COR-L47 (cell line): ENCODE results near the gene GBE1.
A peak's percentile ranks its signal among the peaks of the same experiment; 100 is the strongest.
"Not testable (repeated sequence)": the region's sequence is repeated elsewhere in the genome, so short reads cannot be mapped to it uniquely, and the experiment has no call there.

Source experiments
- DNase-seq: peaks from one replicate; lab custom pipeline; 2025; lab: John Stamatoyannopoulos, UW

The GBE1 gene

DNA sequence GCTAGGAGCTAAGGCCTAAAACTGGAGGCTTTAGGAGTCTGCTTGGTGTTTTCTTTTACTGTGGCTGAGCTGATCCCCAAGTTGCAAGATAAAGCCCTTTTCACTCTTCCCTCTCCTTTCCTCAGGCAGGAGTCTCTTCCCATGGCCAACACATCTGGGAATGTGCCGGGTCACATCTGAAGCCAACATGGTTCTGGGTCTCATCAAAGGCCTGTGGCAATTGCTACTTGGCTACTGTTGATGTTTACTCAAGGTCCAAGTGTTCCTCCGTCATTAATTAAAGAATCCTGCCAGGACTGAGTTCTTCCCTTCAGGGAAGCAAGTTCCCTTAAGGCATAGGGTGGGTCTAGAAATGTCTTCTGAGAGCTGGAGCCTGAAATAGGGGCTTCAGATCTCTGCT is 230.2 kb downstream of the GBE1 start:
- DNase-seq, result no peak

DNA sequence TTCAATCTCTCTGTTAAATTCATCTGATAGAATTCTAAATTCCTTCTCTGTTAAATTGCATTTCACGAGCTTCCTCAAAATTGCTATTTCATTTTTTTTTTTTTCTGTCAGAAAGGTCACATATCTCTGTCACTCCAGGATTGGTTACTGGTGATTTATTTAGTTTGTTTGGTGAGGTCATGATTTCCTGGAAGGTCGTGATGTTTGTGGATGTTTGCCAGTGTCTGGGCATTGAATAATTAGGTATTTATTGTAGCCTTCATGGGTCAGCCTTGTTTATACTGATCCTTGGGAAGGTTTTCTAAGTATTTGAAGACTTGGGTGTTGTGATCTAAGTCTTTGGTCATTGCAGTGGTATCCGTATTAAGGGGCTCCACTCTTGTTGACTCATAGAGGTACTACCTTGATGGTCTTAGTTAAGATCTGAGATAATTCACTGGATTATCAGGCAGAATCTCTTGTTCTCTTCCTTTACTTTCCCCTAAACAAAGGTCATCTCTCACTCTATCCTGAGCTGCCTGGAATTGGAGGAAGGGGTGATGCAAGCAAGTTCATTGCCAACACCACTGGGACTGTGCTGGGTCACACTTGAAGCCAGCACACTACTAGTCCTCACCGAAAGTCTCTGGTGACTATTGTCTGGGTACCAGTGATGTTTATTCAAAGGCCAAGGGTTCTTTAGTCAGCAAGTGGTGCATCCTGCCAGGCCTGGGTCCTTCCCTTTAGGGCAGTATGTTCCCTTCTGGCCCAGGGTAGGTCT is 231.1 kb downstream of the GBE1 start:
- no peak for DNase-seq

DNA sequence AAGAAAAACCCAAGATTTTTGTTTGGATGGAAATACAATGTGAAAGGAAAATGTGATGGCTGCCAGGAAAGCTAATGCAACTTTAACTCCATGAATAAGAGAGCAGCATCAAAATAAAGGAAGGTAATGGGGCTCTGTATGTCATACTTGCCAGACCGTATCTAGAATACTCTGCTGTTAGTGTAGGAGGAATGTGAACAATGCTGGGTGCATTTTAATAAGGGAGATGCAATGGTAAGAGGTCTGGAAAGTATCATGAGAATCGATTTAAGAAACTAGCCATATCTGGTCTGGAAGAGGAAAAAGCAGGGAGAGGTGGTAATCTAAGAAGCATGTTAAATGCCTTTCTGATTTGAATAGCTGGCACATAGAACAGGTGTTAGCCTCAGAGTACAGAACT is 239.6 kb downstream of the GBE1 start:
- DNase-seq, result no peak

- no peak for DNase-seq
Measured at GRCh38 chr3:81518945-81519344, 242.5 kb downstream of the GBE1 start.

GRCh38 chr3:81516042-81516441 is 245.4 kb downstream of the GBE1 start:
- DNase-seq, result no peak

- no peak for DNase-seq
Measured at GRCh38 chr3:81513591-81513990, 247.9 kb downstream of the GBE1 start.

- no peak for DNase-seq
Measured at GRCh38 chr3:81503026-81503425, 258.4 kb downstream of the GBE1 start.

DNA sequence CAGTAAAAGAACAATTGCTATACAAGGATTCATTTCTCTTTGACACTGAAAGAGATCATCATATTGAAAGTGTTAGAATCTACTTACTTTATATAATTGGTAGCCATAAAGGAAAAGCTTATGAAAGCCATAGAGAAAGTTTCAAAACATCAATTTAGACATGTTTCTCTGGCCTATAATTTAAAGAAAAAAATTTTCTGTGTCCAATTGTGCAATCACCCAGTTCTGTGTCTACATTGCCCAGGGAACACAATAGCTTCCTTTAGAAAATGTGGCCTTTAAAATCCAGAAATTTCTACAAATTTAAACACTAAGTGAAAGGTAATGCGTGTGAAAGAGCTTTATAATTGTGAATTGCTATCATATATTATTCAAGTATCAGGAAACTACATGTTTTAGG is 259.2 kb downstream of the GBE1 start:
- DNase-seq, result no peak

DNA sequence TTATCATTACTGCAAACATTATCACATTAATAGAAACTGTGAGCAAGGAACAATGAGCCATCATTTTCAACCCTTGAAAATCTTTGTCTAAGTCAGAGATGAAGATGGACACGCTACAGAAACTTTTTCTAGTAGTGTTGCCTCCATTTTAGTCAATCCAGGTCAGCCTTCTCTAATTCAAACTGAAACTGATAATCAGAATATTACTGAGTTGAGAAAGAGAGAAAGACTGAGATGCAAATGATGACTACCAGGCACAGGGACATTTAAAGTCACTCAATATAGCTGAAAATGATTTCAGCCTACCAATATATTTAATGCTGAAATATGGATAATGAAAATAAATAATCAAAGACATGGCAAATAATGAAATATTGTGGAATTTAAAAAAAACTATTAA is 261.4 kb downstream of the GBE1 start:
- no peak for DNase-seq

DNA sequence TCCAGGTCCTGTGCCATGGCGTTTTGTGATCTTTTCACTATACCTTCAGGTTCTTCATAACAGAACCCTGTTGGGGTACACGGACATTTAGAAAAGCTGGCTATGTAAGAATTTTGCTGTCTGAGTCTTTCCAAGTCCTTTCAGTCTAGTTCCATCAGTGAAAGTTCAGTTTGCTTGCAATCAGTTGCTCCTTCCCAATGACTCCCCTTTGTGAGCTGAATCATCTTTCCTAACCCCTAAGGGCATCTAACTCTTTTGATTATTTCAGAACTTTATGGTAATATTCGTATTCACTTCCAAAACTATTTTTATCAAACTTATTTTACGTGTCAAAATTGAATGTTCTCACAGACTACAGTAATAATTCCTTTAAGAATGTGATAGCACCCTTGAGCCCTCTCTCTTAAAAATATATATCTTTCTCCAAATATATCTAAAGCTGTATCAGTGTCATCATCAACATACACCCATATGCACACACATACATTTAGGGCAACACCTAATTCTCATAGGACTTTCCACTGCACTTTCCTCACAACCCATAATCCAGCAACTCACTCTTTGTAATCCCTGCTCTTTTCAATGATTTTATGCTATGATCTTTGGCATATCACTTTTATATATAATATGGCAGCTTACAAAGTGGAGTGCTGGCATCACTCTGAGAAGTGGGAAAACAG is 263.7 kb downstream of the GBE1 start:
- DNase-seq, result no peak

GRCh38 chr3:81496407-81497104 is 264.9 kb downstream of the GBE1 start:
- no peak for DNase-seq

DNA sequence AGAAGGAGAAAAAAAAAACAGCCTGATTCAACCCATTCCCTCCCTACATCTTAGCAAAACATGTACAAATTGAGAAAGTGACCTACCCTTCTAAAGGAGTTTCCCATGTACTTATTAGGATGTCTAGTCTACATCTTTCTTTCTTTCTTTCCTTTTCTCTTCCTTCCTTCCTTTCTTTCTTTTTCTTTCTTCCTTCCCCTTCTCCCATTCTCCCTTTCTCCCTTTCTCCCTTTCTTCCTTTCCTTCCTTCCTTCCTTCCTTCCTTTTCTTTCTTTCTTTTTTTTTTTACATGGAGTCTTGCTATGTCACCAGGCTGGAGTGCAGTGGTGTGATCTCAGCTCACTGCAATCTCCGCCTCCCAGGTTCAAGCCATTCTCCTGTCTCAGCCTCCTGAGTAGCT is 269.0 kb downstream of the GBE1 start:
- not testable (repeated sequence) for DNase-seq

DNA sequence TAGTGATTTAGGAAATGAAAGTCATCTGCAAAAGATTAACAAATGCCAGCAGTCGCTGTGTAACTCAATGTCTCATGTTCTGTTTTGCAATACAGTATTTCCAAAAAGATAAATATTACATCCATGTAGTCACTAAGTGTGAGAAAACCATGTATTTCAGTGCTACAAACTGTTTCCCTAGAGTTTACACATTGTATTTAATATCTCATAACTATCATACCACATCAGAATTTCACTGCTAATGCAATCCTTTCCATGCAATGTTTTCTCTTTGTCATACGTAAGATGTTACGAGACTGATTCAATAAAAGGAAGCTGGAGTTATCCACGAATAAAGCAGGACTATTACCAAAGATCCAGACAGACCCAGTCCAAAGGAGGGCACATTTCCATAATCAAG is 269.4 kb downstream of the GBE1 start:
- no peak for DNase-seq

GRCh38 chr3:81490541-81491288 is 270.7 kb downstream of the GBE1 start:
- peak; percentile 57 for DNase-seq

- no peak for DNase-seq
Measured at GRCh38 chr3:81485444-81485865, 276.0 kb downstream of the GBE1 start.

- no peak for DNase-seq
Measured at GRCh38 chr3:81484520-81484919, 276.9 kb downstream of the GBE1 start.

- DNase-seq, result no peak
Measured at GRCh38 chr3:81483046-81483445, 278.4 kb downstream of the GBE1 start.

DNA sequence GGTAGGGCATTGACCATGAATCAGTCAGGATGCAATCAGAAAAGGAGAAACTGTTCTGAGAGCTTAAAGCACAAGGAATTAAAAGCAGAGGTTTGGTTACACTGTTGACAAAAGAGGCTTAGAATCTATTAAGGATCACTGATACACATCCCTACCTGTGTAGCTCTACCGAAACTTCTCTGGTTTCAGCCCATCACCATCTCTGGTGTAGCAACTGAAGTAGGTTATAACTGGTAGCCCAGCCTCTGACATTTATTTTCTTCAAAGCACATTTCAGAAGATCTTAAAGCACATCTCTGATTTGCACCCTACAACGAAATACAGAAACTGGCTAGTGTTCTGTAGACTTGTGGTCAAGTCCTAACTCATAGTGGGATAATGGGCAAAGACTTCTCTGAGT is 283.7 kb downstream of the GBE1 start:
- DNase-seq, result no peak

DNA sequence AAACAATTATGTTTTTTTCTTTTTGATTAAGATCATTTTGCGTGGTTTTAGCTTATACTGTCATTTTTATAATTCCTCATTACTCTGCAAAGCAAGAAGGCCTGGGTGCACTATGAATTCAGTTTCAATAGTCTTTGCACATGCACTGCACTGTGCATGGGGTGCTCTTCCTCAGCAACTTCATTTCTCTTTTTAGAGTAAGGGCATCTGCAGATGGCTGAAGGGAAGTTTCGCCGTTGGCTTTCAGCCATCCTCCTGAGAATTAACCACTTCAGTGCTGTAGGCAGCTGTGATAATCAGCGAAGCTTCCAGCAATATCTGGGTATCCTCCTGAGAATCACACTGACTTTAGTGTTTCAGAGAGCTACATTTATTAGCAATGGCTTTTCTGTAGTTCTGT is 284.8 kb downstream of the GBE1 start:
- DNase-seq, result no peak

GRCh38 chr3:81472600-81473362 is 288.7 kb downstream of the GBE1 start:
- no peak for DNase-seq

DNA sequence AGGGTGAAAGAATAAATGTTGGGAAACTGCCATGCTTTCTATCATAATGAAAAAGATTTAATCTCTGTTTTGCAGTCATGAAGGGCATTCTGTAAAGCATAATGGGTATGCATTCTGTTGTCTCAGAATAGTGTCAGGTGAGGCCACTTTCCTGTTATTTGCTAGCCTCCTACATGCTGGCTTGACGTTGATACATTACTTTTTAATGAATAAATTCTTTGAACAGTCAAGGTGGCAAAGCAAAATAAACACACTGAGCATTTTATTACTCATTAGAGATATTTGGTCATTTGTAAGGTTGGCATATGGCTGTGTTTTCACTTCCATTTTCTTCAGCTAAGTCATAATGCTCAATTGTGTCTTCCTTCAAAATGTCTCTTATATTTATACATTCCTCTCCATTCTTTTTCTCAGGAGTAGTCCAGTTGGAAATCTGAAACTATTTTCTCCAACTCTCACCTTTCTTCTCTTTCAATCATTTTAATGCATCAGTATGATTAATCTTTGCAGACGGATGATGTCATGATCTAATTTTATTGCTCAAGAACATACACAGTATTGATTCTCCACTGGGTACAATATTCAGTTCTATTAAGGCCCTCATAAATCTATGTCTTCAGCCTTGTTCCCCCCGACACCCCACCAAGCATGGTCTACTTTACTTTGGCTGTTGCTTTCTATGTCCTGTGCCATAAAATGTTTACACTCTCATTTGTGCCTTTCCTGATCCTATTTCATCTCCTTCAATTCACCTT is 290.7 kb downstream of the GBE1 start:
- DNase-seq, result no peak
